CD4-positive, alpha-beta T cell (primary cell): ENCODE measurements around the gene TERF2IP. TPM values are rescaled to one million over a fixed set of nuclear protein-coding genes. Genes with fewer than 3 reads are reported as not detected.

Source experiments
- ATAC-seq: fragments of 200-7000 bp; cut with Tn5 transposase; one replicate; pipeline ENCODE4 v1.10.0; 2022; ENCODE audit warnings: mild to moderate bottlenecking; ENCODE audit not compliant: poor library complexity
- CTCF ChIA-PET: fragments of 350-600 bp; sonication (Branson Sonifier 250); formaldehyde crosslinking; loops from one replicate; lab custom pipeline; 2021; ENCODE audit warnings: antibody characterized with exemption, inconsistent platforms; lab: Charles Lee
- POLR2A ChIA-PET: fragments of 350-600 bp; sonication (Branson Sonifier 250); formaldehyde crosslinking; loops from one replicate; lab custom pipeline; 2021; ENCODE audit warnings: antibody characterized with exemption, inconsistent platforms; lab: Charles Lee
- DNase-seq, 14 experiments: peaks; one replicate each; pipeline ENCODE4 v3.0.0-alpha.2; 2013 to 2020; ENCODE audit warnings: mixed read lengths in 2 of 14
- H3K27ac ChIP-seq, 2 donors: one replicate each; pipeline versions ENCODE4 v1.5.1 to v1.7.0; 2013; ENCODE audit warnings: low read length in 2 of 2, low read depth in 1 of 2, mild to moderate bottlenecking in 1 of 2
- H3K27me3 ChIP-seq, 2 experiments: 1 replicate in 1 of 2; 2 replicates in 1 of 2; pipeline versions ENCODE4 v1.6.1 to v1.7.0; 2013; ENCODE audit warnings: low read length in 2 of 2, control low read depth in 1 of 2, mild to moderate bottlenecking in 1 of 2, moderate library complexity in 1 of 2; ENCODE audit not compliant: insufficient read depth in 2 of 2, control insufficient read depth in 1 of 2
- H3K36me3 ChIP-seq: one replicate; pipeline ENCODE4 v1.6.1; 2013; ENCODE audit warnings: low read length, control low read depth; ENCODE audit not compliant: insufficient read depth
- H3K4me1 ChIP-seq: one replicate; pipeline ENCODE4 v1.6.1; 2013; ENCODE audit warnings: low read length, control low read depth; ENCODE audit not compliant: insufficient read depth
- H3K4me3 ChIP-seq: one replicate; pipeline ENCODE4 v1.5.1; 2013; ENCODE audit warnings: mild to moderate bottlenecking, low read length, moderate library complexity
- H3K9me3 ChIP-seq, 2 experiments: 1 replicate in 1 of 2; 2 replicates in 1 of 2; pipeline versions ENCODE4 v1.6.1 to v1.7.0; 2013; ENCODE audit warnings: low read length in 2 of 2, mild to moderate bottlenecking in 2 of 2, control low read depth in 1 of 2, moderate library complexity in 1 of 2; ENCODE audit not compliant: control insufficient read depth in 1 of 2, insufficient read depth in 1 of 2
- H3K27ac Mint-ChIP-seq: one replicate; pipeline ENCODE4 v1.8.0; 2020; ENCODE audit warnings: mixed read lengths
- H3K27me3 Mint-ChIP-seq: one replicate; pipeline ENCODE4 v1.8.0; 2021; ENCODE audit warnings: mixed read lengths
- H3K36me3 Mint-ChIP-seq: one replicate; pipeline ENCODE4 v1.8.0; 2021; ENCODE audit warnings: low read depth, mixed read lengths
- H3K4me1 Mint-ChIP-seq: one replicate; pipeline ENCODE4 v1.8.0; 2021; ENCODE audit warnings: low read depth, mixed read lengths
- H3K4me3 Mint-ChIP-seq: one replicate; pipeline ENCODE4 v1.8.0; 2020; ENCODE audit warnings: mild to moderate bottlenecking, mixed read lengths
- H3K9me3 Mint-ChIP-seq: one replicate; pipeline ENCODE4 v1.8.0; 2020; ENCODE audit warnings: mixed read lengths
- CTCF ChIP-seq: fragments of 200-600 bp; IDR thresholded peaks from one replicate; pipeline ENCODE4 v1.8.0; 2022; ENCODE audit warnings: antibody characterized with exemption, mild to moderate bottlenecking
- intact Hi-C, 2 experiments: fragments of 100-400 bp; cut with DNase I in 1 of 2; cut with micrococcal nuclease in 1 of 2; formaldehyde crosslinking; loops; one replicate each; pipeline versions ENCODE4 v1.15.1 to v1.9.0; 2023 to 2025; cut with DNase I, micrococcal nuclease
- total RNA-seq, 174 experiments: library from RNA in 2 of 174; stranded (reverse) in 2 of 174; gene quantifications; one replicate each; pipeline ENCODE4 v1.2.3 and lab custom pipeline; 2021 to 2026

TERF2IP gene
- total RNA-seq, 2 experiments from 2014 or later, result 122 to 124 TPM

- Histone ChIP-seq H3K4me1 (no peaks in the 10 kb centered on the region), H3K4me3 (no peak overlapping the region), H3K27ac (no peak overlapping the region), H3K9me3 (peaks cover 0 to 11% of the 10 kb centered on the region in 2 experiments), H3K36me3 (peaks cover 62% of the 10 kb centered on the region), H3K27me3 (no peaks in the 10 kb centered on the region)
- ATAC-seq, result no peak
- Mint-ChIP-seq H3K4me3 (no peak overlapping the region), H3K9me3 (peaks cover 2% of the 10 kb centered on the region), H3K27me3 (no peaks in the 10 kb centered on the region), H3K36me3 (peaks cover 93% of the 10 kb centered on the region), H3K4me1 (no peaks in the 10 kb centered on the region), H3K27ac (no peak overlapping the region)
- intact Hi-C loops, result no loop called here
- no peak for TF ChIP-seq CTCF
- DNase-seq, result no peak
- POLR2A ChIA-PET, result no interaction called here
- CTCF ChIA-PET, result no interaction called here
Observed at GRCh38 chr16:75603241-75603640, 44.3 kb upstream of the TERF2IP start.

- Histone ChIP-seq H3K27me3 (no peaks in the 10 kb centered on the region), H3K27ac (no peak overlapping the region), H3K9me3 (peaks cover 0 to 11% of the 10 kb centered on the region in 2 experiments), H3K4me3 (no peak overlapping the region), H3K36me3 (peaks cover 74% of the 10 kb centered on the region), H3K4me1 (no peaks in the 10 kb centered on the region)
- no peaks in the 10 kb centered on the region for H3K27me3 Mint-ChIP-seq
- intact Hi-C loops, result no loop called here
- no peak for TF ChIP-seq CTCF
- no peak for DNase-seq
- POLR2A ChIA-PET, result interaction anchor here (1.2 to 1.4 kb wide), 3 partner anchors 10 to 41 kb away, joined by 3 to 5 read pairs (median 4); partner anchors contain the start of genes ADAT1, KARS1 and TERF2IP
- CTCF ChIA-PET, result no interaction called here
- H3K4me3 Mint-ChIP-seq, result no peak overlapping the region
- no peak for ATAC-seq
- peaks cover 2% of the 10 kb centered on the region for H3K9me3 Mint-ChIP-seq
- H3K36me3 Mint-ChIP-seq, result peaks cover 99% of the 10 kb centered on the region
- H3K27ac Mint-ChIP-seq, result no peak overlapping the region
- peaks cover 8% of the 10 kb centered on the region for H3K4me1 Mint-ChIP-seq
Observed at GRCh38 chr16:75606507-75606906, 41.1 kb upstream of the TERF2IP start.

- H3K4me3 Mint-ChIP-seq, result no peak overlapping the region
- ChIA-PET POLR2A (interaction anchor here (1.2 to 2.3 kb wide), 2 partner anchors 17 to 34 kb away, joined by 3 to 26 read pairs; partner anchors contain the start of genes KARS1 and TERF2IP), CTCF (no interaction called here)
- no peaks in the 10 kb centered on the region for H3K27me3 Mint-ChIP-seq
- no peak overlapping the region for H3K27ac Mint-ChIP-seq
- H3K9me3 Mint-ChIP-seq, result no peaks in the 10 kb centered on the region
- Histone ChIP-seq H3K27ac (no peak overlapping the region), H3K4me3 (no peak overlapping the region), H3K36me3 (peaks cover 70% of the 10 kb centered on the region), H3K4me1 (peaks cover 32% of the 10 kb centered on the region), H3K27me3 (no peaks in the 10 kb centered on the region), H3K9me3 (no peaks in the 10 kb centered on the region)
- H3K36me3 Mint-ChIP-seq, result peaks cover 89% of the 10 kb centered on the region
- ATAC-seq (no peak), DNase-seq (no peak)
- no peak for TF ChIP-seq CTCF
- intact Hi-C loops, result no loop called here
- peaks cover 27% of the 10 kb centered on the region for H3K4me1 Mint-ChIP-seq
Observed at GRCh38 chr16:75614066-75614897, 33.3 kb upstream of the TERF2IP start.
